Neural progenitor cell (in vitro differentiated cells): ENCODE results near the gene C1orf141.

ENCODE experiments used
- CTCF ChIP-seq: fragments of 200-600 bp; sonication (generic); IDR thresholded peaks from 2 replicates; pipeline ENCODE4 v1.5.1; 2017; ENCODE audit warnings: antibody characterized with exemption, mild to moderate bottlenecking
- EZH2 ChIP-seq: fragments of 200-600 bp; sonication (generic); IDR thresholded peaks from 2 replicates; pipeline ENCODE4 v1.6.1; 2017; ENCODE audit warnings: antibody characterized with exemption, mild to moderate bottlenecking, moderate library complexity
- EZH2phosphoT487 ChIP-seq: fragments of 200-600 bp; sonication (generic); IDR thresholded peaks from 2 replicates; pipeline ENCODE4 v1.6.1; 2017; ENCODE audit warnings: antibody characterized with exemption

GRCh38 chr1:67120855-67121619 is 13.7 kb downstream of the C1orf141 start:
- TF ChIP-seq CTCF (no peak), EZH2 (no peak), EZH2phosphoT487 (no peak)
